A549 (cell line): Measurements from ENCODE around the gene TSBP1. TPM values are rescaled to one million over a fixed set of nuclear protein-coding genes. Genes with fewer than 3 reads are reported as not detected.
"Not testable (repeated sequence)": the region's sequence is repeated elsewhere in the genome, so short reads cannot be mapped to it uniquely, and the experiment has no call there.

ENCODE experiments used
- ATAC-seq, 2 experiments: fragments of 200-7000 bp in 1 of 2; fragments of >200 bp in 1 of 2; cut with Nextera tagmentation in 1 of 2; cut with Tn5 transposase in 1 of 2; 3 replicates each; pipeline versions ENCODE4 v1.8.0 to v1.9.1; 2018 to 2020; ENCODE audit warnings: mild to moderate bottlenecking in 1 of 2, moderate library complexity in 1 of 2
- CTCF ChIA-PET: fragments of 300-600 bp; sonication (Branson Sonifier 250); formaldehyde crosslinking; extraction: SDS; loops from one replicate; lab custom pipeline; 2021; ENCODE audit warnings: antibody characterized with exemption, inconsistent platforms; lab: Yijun Ruan, JAX
- POLR2A ChIA-PET: fragments of 350-600 bp; formaldehyde crosslinking; extraction: SDS; loops from one replicate; lab custom pipeline; 2021; ENCODE audit warnings: antibody characterized with exemption, inconsistent platforms; lab: Yijun Ruan, JAX
- DNase-seq, 2 experiments: peaks; one replicate each; pipeline versions ENCODE4 v3.0.0 to v3.0.0-alpha.2; 2011 to 2016; ENCODE audit warnings: low read depth in 1 of 2, low spot score in 1 of 2
- FAIRE-seq: peaks from 2 replicates; lab custom pipeline; 2011; peaks lifted over from hg19 to GRCh38; lab: Jason Lieb, UNC
- H3K27ac ChIP-seq, 2 experiments: fragments of >200 bp; sonication (Bioruptor Twin); formaldehyde crosslinking; 3 replicates each; pipeline ENCODE4 v1.5.1; 2016 to 2017
- H3K4me1 ChIP-seq: fragments of >200 bp; sonication (Bioruptor Twin); formaldehyde crosslinking; 3 replicates; pipeline ENCODE4 v1.6.1; 2016
- H3K4me2 ChIP-seq: fragments of >200 bp; sonication (Bioruptor Twin); formaldehyde crosslinking; 3 replicates; pipeline ENCODE4 v1.6.1; 2016
- H3K4me3 ChIP-seq: fragments of >200 bp; sonication (Bioruptor Twin); formaldehyde crosslinking; 3 replicates; pipeline ENCODE4 v1.5.1; 2016
- H3K9me3 ChIP-seq: fragments of >200 bp; sonication (Bioruptor Twin); formaldehyde crosslinking; 3 replicates; pipeline ENCODE4 v1.6.1; 2016
- CBX2 ChIP-seq: fragments of 200-600 bp; sonication (generic); IDR thresholded peaks from 2 replicates; pipeline ENCODE4 v1.6.1; 2016; ENCODE audit warnings: low read depth, mild to moderate bottlenecking, borderline replicate concordance
- CTCF ChIP-seq: fragments of >200 bp; sonication (Bioruptor Twin); formaldehyde crosslinking; IDR thresholded peaks from 3 replicates; pipeline ENCODE4 v1.5.1; 2016
- EHF ChIP-seq: fragments of 250-450 bp; sonication (Bioruptor Pico); IDR thresholded peaks from 2 replicates; pipeline ENCODE4 v1.5.0; 2020; ENCODE audit warnings: mild to moderate bottlenecking
- FOSL2 ChIP-seq, 2 experiments: fragments of 450-650 bp in 1 of 2; fragments of >200 bp in 1 of 2; sonication (Bioruptor Twin) in 1 of 2; formaldehyde crosslinking; IDR thresholded peaks; 2 replicates each; pipeline versions ENCODE4 v1.5.0 to v1.6.1; 2016 to 2020; ENCODE audit warnings: mild to moderate bottlenecking in 1 of 2, moderate library complexity in 1 of 2
- HES2 ChIP-seq: fragments of >200 bp; sonication (Bioruptor Twin); formaldehyde crosslinking; IDR thresholded peaks from 2 replicates; pipeline ENCODE4 v1.6.1; 2016
- JUNB ChIP-seq: fragments of >200 bp; sonication (Bioruptor Twin); formaldehyde crosslinking; IDR thresholded peaks from 2 replicates; pipeline ENCODE4 v1.6.1; 2016
- KDM5A ChIP-seq: fragments of 200-600 bp; sonication (generic); IDR thresholded peaks from 2 replicates; pipeline ENCODE4 v1.6.1; 2016; ENCODE audit warnings: antibody characterized with exemption, mild to moderate bottlenecking
- MAFK ChIP-seq: fragments of 450-650 bp; IDR thresholded peaks from 2 replicates; pipeline ENCODE4 v1.6.1; 2014; ENCODE audit not compliant: partially characterized antibody
- MAZ ChIP-seq: fragments of 150-350 bp; IDR thresholded peaks from 2 replicates; pipeline ENCODE4 v1.6.1; 2014; ENCODE audit warnings: antibody characterized with exemption, low read depth, low read length, borderline replicate concordance
- NPAS2 ChIP-seq: fragments of 250-450 bp; sonication (Bioruptor Pico); IDR thresholded peaks from 2 replicates; pipeline ENCODE4 v1.8.0; 2022; ENCODE audit warnings: mild to moderate bottlenecking, moderate library complexity, borderline replicate concordance
- SMC3 ChIP-seq: fragments of >200 bp; sonication (Bioruptor Twin); formaldehyde crosslinking; IDR thresholded peaks from 3 replicates; pipeline ENCODE4 v1.6.1; 2018; ENCODE audit warnings: inconsistent platforms
- TP53 ChIP-seq: fragments of 250-450 bp; sonication (Bioruptor Pico); IDR thresholded peaks from 2 replicates; pipeline ENCODE4 v1.5.0; 2021; ENCODE audit warnings: mild to moderate bottlenecking, moderate library complexity
- ZNF302 ChIP-seq: fragments of 250-450 bp; sonication (Bioruptor Pico); IDR thresholded peaks from 2 replicates; pipeline ENCODE4 v1.9.0; 2021; ENCODE audit warnings: inconsistent platforms, mild to moderate bottlenecking, moderate library complexity
- WGBS: methylation state at CpG from one replicate; pipeline ENCODE4 v1.1.6; 2017; ENCODE audit errors: missing lambda C conversion rate; 5-methylcytosine and 5-hydroxymethylcytosine counted together
- polyA plus RNA-seq, 4 experiments: library from polyadenylated mRNA; depleted of rRNA in 3 of 4; stranded (reverse); fragments of >200 nt; fragmentation: RNase III in 1 of 4; extraction: RNeasy Plus Mini Kit Qiagen cat#74134 plus additional on column Dnase treatment in 1 of 4; gene quantifications; 2 replicates in 3 of 4; 3 replicates in 1 of 4; pipeline ENCODE4 v1.2.3, GENCODE V29; 2011 to 2017

The TSBP1 gene
- polyA plus RNA-seq, 2 of the 4 experiments (the other 2 are of a cell fraction) = not detected

GRCh38 chr6:32369660-32370059 lies 2.0 kb downstream of the TSBP1 start:
- Histone ChIP-seq H3K4me3 (no peak overlapping the region), H3K4me2 (peak overlapping the region; percentile 48), H3K4me1 (peaks cover 37% of the 10 kb centered on the region), H3K9me3 (no peaks in the 10 kb centered on the region)
- ChIA-PET CTCF (interaction anchor here (1.1 to 1.3 kb wide), 3 partner anchors 12 to 147 kb away, joined by 3 to 4 read pairs (median 3); no protein-coding TSS in a partner anchor), POLR2A (no interaction called here)
- DNase-seq = peak; percentile 31 to 36
- FAIRE-seq = no peak
- ATAC-seq = peak in 1 of 2 experiments; percentile 43; a peak in 1 of 6 replicates
- 13% methylated on average over 3 of the region's 3 CpGs for WGBS
- peak; percentile 59 for TF ChIP-seq JUNB
- TF ChIP-seq FOSL2 (IDR thresholded peaks at IDR 0.05) = peak; percentile 58; the same call in 1 of the 2 replicates
- peak; percentile 70 for TF ChIP-seq FOSL2 (CRISPR knock-in tag; IDR thresholded peaks at IDR 0.05)
- no peak for TF ChIP-seq TP53 (CRISPR knock-in tag)
- TF ChIP-seq EHF = no peak
- TF ChIP-seq ZNF302 (CRISPR knock-in tag) = no peak
- TF ChIP-seq, all 56 proteins: peak for 2
- peak overlapping the region in 1 of 2 experiments; percentile 59; a peak in 2 of 6 replicates for H3K27ac ChIP-seq

GRCh38 chr6:32367644-32368043 lies 4.1 kb downstream of the TSBP1 start:
- peaks cover 21% of the 10 kb centered on the region for H3K4me1 ChIP-seq
- TF ChIP-seq KDM5A = no peak
- TF ChIP-seq MAFK = peak; percentile 95
- FAIRE-seq = no peak

GRCh38 chr6:32359225-32359624 lies 12.5 kb downstream of the TSBP1 start:
- FAIRE-seq = not testable (repeated sequence)

More at GRCh38 chr6:32367644-32368043, 4.1 kb downstream of the TSBP1 start:
- H3K4me3 ChIP-seq = no peak overlapping the region
- CTCF ChIA-PET = interaction anchor here (0.5 kb wide), 1 partner anchor 170 kb away, joined by 4 read pairs; no protein-coding TSS in a partner anchor
- 86% methylated on average over 3 of the region's 3 CpGs for WGBS
- no peak overlapping the region for H3K4me2 ChIP-seq
- H3K27ac ChIP-seq = no peak overlapping the region
- POLR2A ChIA-PET = no interaction called here
- no peaks in the 10 kb centered on the region for H3K9me3 ChIP-seq
- DNase-seq (no peak), ATAC-seq (no peak)

GRCh38 chr6:32358548-32358947 lies 13.2 kb downstream of the TSBP1 start:
- DNase-seq, H3K4me3 ChIP-seq, H3K9me3 ChIP-seq, ATAC-seq, H3K27ac ChIP-seq, FAIRE-seq, H3K4me2 ChIP-seq, CTCF ChIA-PET, H3K4me1 ChIP-seq, POLR2A ChIA-PET: not testable (repeated sequence)
- 64% methylated on average over 7 of the region's 8 CpGs for WGBS

More at GRCh38 chr6:32359225-32359624, 12.5 kb downstream of the TSBP1 start:
- POLR2A ChIA-PET, CTCF ChIA-PET, H3K27ac ChIP-seq, DNase-seq, H3K9me3 ChIP-seq, H3K4me2 ChIP-seq, ATAC-seq, H3K4me1 ChIP-seq, H3K4me3 ChIP-seq: not testable (repeated sequence)
- 50% methylated on average over 1 of the region's 1 CpG for WGBS

- Histone ChIP-seq H3K27ac (no peak overlapping the region), H3K9me3 (no peaks in the 10 kb centered on the region), H3K4me2 (no peak overlapping the region), H3K4me3 (no peak overlapping the region), H3K4me1 (no peaks in the 10 kb centered on the region)
- TF ChIP-seq FOSL2 (IDR thresholded peaks at IDR 0.05) (no peak), FOSL2 (CRISPR knock-in tag; IDR thresholded peaks at IDR 0.05) (no peak), CBX2 (no peak)
- ChIA-PET POLR2A (no interaction called here), CTCF (no interaction called here)
- WGBS = 46% methylated on average over 1 of the region's 1 CpG
- ATAC-seq = no peak
- FAIRE-seq = no peak
- no peak for DNase-seq
Observed at GRCh38 chr6:32355018-32355417, 16.7 kb downstream of the TSBP1 start.

- POLR2A ChIA-PET = no interaction called here
- H3K4me2 ChIP-seq = no peak overlapping the region
- CTCF ChIA-PET = no interaction called here
- no peaks in the 10 kb centered on the region for H3K9me3 ChIP-seq
- no peak for TF ChIP-seq MAZ
- no peak for TF ChIP-seq CTCF
- TF ChIP-seq JUNB = no peak
- no peak for TF ChIP-seq HES2
- TF ChIP-seq SMC3 = no peak
- TF ChIP-seq NPAS2 (CRISPR knock-in tag) = no peak
- H3K4me3 ChIP-seq = no peak overlapping the region
- no peaks in the 10 kb centered on the region for H3K4me1 ChIP-seq
- WGBS = 55% methylated on average over 2 of the region's 2 CpGs
- DNase-seq = no peak
- no peak overlapping the region for H3K27ac ChIP-seq
- no peak for FAIRE-seq
- ATAC-seq = no peak
Observed at GRCh38 chr6:32353348-32353747, 18.4 kb downstream of the TSBP1 start.
